GM10266 (cell line): ENCODE results near the gene FBXW8.

Experiments used
- DNase-seq: peaks from one replicate; pipeline ENCODE4 v3.0.0; 2012; ENCODE audit errors: extremely low spot score
- TF ChIP-seq, protein P1 (sequence below): IDR thresholded peaks from 2 replicates; pipeline ENCODE4 v1.5.1; 2012; ENCODE audit warnings: mild to moderate bottlenecking, low read depth; ENCODE audit not compliant: control insufficient read depth, insufficient read depth; ENCODE audit errors: missing control alignments

Gene FBXW8

DNA sequence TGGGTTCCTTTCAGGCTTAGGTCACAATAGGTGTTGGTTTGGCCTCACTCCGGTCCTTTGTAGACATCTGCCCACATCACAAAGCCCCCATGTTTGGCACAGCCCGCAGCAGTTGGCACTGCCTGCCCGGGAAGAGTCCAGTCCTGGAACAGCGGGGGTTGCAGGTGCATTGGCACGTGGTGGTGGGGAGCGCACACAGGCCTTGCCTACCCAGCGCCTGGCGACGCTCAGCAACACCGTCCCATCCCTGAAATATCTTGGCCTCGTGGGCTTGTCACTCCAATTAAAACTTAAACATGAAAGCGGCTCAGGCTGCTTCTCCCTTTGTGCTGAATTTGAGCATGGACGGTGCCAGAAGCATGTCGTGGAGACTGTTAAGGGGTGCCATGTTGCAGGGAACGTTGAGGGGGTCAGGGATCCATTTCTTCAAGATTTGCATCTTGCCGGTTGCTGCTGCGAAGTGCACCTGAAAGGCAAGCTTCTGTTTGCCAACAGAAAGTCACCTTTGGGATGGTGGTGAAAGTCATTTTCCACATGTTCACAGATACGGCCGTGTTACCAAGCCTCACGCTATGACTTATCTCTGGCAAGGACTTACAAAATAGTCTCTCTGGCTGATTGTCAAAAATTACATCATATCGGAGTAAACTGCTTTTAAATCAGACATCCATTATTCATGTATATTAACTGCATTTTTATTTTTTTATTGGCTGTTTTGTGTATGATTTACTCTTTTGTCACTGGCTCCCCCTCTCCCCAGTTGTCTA, 91.5 kb downstream of the FBXW8 start:
- TF ChIP-seq, protein P1, sequence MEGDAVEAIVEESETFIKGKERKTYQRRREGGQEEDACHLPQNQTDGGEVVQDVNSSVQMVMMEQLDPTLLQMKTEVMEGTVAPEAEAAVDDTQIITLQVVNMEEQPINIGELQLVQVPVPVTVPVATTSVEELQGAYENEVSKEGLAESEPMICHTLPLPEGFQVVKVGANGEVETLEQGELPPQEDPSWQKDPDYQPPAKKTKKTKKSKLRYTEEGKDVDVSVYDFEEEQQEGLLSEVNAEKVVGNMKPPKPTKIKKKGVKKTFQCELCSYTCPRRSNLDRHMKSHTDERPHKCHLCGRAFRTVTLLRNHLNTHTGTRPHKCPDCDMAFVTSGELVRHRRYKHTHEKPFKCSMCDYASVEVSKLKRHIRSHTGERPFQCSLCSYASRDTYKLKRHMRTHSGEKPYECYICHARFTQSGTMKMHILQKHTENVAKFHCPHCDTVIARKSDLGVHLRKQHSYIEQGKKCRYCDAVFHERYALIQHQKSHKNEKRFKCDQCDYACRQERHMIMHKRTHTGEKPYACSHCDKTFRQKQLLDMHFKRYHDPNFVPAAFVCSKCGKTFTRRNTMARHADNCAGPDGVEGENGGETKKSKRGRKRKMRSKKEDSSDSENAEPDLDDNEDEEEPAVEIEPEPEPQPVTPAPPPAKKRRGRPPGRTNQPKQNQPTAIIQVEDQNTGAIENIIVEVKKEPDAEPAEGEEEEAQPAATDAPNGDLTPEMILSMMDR = no peak
- DNase-seq = no peak

DNA sequence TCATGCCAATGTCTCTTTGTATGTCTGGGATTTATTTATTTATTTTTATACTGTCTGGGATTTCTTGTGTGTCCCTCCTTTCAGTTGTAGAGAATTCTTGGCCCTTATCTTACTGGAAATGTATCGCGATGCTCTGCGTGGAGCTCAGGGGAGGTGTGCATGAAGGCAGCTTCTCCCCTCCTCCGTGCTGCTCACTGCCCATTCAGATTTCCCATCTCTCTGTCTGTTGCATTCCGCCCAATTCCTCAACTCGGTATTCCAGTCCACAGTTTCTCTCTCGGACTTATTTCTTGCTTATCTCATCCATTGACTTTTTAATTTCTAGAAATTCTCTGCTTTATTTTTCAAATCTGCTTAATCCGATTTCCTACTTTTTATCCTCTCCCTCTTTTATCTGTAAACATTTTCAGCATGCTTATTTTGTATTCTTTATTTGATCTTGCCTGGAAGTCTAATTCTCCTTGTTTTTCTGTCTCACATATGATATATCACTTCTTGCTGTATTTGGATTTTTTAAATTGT, 93.2 kb downstream of the FBXW8 start:
- TF ChIP-seq, protein P1 = no peak
- no peak for DNase-seq

DNA sequence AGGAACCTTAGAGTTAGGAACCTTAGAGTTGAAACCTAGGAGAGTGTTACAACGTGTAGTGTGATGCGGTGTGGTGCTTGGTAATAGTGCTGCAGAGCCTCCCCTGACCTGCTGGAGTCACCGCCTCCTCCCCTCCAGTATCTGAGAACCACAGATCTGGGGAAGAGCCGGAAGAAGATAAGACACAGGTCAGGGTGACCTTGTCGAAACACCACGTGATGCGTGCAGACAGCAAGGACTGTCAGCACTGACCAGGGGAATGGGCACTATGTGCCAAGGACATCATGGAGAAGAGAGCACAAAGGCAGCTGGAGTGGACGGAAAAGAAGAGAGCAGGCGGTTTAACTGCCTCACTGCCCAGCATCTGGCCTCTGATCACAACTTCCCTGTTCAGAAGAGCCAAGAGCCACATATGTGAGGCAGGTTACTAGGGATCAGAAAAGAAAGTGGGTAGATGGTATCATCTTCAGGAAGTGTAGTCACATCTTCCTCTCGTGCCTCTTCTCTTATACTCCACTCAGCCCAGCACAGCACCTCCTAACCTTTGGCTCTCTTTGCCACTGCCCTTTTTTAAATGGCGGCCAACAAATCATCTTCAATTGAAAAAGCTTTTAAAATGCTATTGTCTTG, 94.8 kb downstream of the FBXW8 start:
- DNase-seq = no peak
- TF ChIP-seq, protein P1 = no peak

DNA sequence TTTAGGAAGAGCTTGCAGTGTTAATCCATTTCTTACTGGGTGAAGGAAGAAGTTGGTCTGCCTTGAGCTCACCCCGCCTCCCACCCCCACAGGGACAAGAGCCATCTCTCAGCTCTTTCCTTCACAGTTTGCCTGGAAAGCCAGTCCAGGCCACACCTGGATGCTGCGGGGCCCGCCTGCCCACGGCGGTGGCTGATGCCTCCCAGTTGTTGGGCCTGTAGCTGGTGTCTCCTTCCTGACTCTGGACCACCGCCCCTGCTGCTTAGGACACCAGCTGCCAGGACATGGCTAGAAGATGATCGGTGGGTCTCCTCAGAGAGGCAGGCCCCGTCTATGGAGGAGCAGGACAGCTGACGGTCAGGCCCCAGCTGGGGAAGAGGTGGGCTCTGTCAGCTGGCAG, 95.6 kb downstream of the FBXW8 start:
- TF ChIP-seq, protein P1 = no peak

DNA sequence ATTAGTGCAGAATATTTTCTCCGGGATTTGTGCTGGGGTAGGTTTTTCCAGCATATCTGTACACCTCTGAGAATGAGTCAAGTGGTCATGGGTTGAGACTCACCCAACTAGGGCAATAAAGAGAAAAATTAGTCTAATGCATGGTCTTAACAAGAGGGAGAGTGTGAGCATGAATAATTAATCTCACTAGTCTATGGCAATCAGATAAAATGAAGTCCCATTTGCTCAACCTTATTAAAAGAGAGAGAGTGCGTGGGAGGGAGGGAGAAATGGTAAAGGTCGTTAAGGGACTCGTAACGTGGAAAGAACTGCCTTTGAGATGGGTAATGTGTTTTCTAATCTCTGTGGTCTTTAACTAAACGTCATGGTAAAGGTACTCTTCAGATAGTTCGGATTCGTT, 96.8 kb downstream of the FBXW8 start:
- TF ChIP-seq, protein P1 = no peak
- no peak for DNase-seq

More for the DNA sequence above, 95.6 kb downstream of the FBXW8 start:
- DNase-seq = no peak

DNA sequence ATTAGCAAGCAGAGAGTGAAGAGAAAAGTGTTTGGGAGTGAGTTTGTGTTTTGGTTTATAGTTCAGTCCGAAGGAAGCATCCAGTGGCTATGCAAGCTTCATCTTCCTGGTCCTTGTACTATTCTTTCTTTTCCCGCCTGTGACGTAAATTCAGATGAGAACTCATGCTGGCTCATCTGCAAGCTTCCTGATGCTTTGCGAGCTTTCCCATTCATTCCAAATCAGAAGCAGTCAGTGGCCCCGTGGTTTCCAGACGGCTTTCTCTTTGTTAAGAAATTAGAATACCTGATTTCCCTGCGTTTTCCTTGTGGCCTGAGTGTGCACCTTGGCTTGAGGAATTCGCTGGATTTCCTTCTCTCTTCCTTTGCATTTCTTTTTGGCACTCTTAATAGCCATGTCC, 99.0 kb downstream of the FBXW8 start:
- TF ChIP-seq, protein P1 = no peak
- DNase-seq = no peak
